SK-N-SH (cell line): Measurements from ENCODE around the gene VASP.

ENCODE experiments used
- CHD2 ChIP-seq: fragments of 150-350 bp; IDR thresholded peaks from 2 replicates; pipeline ENCODE4 v1.6.1; 2018; ENCODE audit warnings: low read length; ENCODE audit not compliant: partially characterized antibody
- EP300 ChIP-seq, 2 experiments: IDR thresholded peaks; 2 replicates each; pipeline versions ENCODE4 v1.4.0 to v1.6.1; 2012; ENCODE audit warnings: borderline replicate concordance in 1 of 2, low read depth in 1 of 2, low read length in 1 of 2
- FOXJ3 ChIP-seq: sonication (generic); formaldehyde crosslinking; IDR thresholded peaks from 2 replicates; pipeline ENCODE4 v1.5.1; 2020; ENCODE audit warnings: mild to moderate bottlenecking, missing genetic modification reagents
- NFIC ChIP-seq: IDR thresholded peaks from 2 replicates; pipeline ENCODE4 v1.4.0; 2012; ENCODE audit warnings: borderline replicate concordance
- NRF1 ChIP-seq: IDR thresholded peaks from 2 replicates; pipeline ENCODE4 v1.6.1; 2012; ENCODE audit warnings: low read depth, mild to moderate bottlenecking, low read length
- POLR2AphosphoS5 ChIP-seq: IDR thresholded peaks from 2 replicates; pipeline ENCODE4 v1.6.1; 2012; ENCODE audit warnings: low read depth, low read length
- RFX5 ChIP-seq: IDR thresholded peaks from 2 replicates; pipeline ENCODE4 v1.6.1; 2012; ENCODE audit warnings: mild to moderate bottlenecking, improper control_type of control experiment, low read length
- RXRA ChIP-seq: IDR thresholded peaks from 2 replicates; pipeline ENCODE4 v1.4.0; 2012; ENCODE audit warnings: low read depth, mild to moderate bottlenecking, borderline replicate concordance
- TAF1 ChIP-seq: IDR thresholded peaks from 2 replicates; pipeline ENCODE4 v1.6.1; 2012; ENCODE audit warnings: low read depth, mild to moderate bottlenecking, low read length, moderate library complexity, borderline replicate concordance
- YY1 ChIP-seq: IDR thresholded peaks from 2 replicates; pipeline ENCODE4 v1.4.0; 2012; ENCODE audit warnings: low read depth, mild to moderate bottlenecking
- ZBTB33 ChIP-seq: IDR thresholded peaks from 2 replicates; pipeline ENCODE4 v1.4.0; 2012; ENCODE audit warnings: low read depth, borderline replicate concordance
- TF ChIP-seq, protein P1 (sequence below): fragments of 200-600 bp; sonication (generic); IDR thresholded peaks from 2 replicates; pipeline ENCODE4 v1.6.1; 2017; ENCODE audit warnings: antibody characterized with exemption, mild to moderate bottlenecking, moderate library complexity
- TF ChIP-seq, protein P2 (sequence below): IDR thresholded peaks from 2 replicates; pipeline ENCODE4 v1.6.1; 2012; ENCODE audit warnings: mild to moderate bottlenecking, low read depth, low read length, moderate library complexity

DNA sequence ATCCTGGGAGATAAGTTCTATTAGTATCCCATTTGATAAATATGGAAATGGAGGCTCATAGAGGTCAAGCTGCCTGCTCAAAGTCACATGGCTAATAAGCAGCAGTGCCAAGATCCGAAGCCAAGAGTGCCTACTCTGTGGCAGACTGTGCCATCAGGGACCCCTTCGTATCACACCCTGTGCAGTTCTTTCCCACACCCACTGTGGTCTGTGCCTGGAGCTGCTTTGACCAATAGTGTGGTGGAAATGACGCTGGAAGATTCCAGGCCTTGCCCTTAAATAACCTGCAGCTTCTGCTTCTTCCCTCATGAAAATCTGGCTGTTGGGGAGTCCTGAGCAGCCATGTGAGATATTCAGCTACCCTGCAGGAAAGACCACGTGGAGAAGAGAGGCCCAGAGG lies 67.2 kb downstream of the VASP start:
- TF ChIP-seq NFIC (no peak), EP300 (IDR thresholded peaks at IDR 0.05; ENCODE audit: borderline replicate concordance in 1 of 2, low read depth in 1 of 2, low read length in 1 of 2) (no peak), CHD2 (no peak), RXRA (no peak), NRF1 (no peak), TAF1 (no peak), POLR2AphosphoS5 (no peak), ZBTB33 (no peak), RFX5 (no peak), FOXJ3 (no peak), YY1 (no peak)
- TF ChIP-seq, protein P1, sequence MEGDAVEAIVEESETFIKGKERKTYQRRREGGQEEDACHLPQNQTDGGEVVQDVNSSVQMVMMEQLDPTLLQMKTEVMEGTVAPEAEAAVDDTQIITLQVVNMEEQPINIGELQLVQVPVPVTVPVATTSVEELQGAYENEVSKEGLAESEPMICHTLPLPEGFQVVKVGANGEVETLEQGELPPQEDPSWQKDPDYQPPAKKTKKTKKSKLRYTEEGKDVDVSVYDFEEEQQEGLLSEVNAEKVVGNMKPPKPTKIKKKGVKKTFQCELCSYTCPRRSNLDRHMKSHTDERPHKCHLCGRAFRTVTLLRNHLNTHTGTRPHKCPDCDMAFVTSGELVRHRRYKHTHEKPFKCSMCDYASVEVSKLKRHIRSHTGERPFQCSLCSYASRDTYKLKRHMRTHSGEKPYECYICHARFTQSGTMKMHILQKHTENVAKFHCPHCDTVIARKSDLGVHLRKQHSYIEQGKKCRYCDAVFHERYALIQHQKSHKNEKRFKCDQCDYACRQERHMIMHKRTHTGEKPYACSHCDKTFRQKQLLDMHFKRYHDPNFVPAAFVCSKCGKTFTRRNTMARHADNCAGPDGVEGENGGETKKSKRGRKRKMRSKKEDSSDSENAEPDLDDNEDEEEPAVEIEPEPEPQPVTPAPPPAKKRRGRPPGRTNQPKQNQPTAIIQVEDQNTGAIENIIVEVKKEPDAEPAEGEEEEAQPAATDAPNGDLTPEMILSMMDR, result no peak
- TF ChIP-seq, protein P2, sequence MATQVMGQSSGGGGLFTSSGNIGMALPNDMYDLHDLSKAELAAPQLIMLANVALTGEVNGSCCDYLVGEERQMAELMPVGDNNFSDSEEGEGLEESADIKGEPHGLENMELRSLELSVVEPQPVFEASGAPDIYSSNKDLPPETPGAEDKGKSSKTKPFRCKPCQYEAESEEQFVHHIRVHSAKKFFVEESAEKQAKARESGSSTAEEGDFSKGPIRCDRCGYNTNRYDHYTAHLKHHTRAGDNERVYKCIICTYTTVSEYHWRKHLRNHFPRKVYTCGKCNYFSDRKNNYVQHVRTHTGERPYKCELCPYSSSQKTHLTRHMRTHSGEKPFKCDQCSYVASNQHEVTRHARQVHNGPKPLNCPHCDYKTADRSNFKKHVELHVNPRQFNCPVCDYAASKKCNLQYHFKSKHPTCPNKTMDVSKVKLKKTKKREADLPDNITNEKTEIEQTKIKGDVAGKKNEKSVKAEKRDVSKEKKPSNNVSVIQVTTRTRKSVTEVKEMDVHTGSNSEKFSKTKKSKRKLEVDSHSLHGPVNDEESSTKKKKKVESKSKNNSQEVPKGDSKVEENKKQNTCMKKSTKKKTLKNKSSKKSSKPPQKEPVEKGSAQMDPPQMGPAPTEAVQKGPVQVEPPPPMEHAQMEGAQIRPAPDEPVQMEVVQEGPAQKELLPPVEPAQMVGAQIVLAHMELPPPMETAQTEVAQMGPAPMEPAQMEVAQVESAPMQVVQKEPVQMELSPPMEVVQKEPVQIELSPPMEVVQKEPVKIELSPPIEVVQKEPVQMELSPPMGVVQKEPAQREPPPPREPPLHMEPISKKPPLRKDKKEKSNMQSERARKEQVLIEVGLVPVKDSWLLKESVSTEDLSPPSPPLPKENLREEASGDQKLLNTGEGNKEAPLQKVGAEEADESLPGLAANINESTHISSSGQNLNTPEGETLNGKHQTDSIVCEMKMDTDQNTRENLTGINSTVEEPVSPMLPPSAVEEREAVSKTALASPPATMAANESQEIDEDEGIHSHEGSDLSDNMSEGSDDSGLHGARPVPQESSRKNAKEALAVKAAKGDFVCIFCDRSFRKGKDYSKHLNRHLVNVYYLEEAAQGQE, result no peak
